ENCODE measurements around the gene CAPZA1.

The CAPZA1 gene

GRCh38 chr1:112603012-112603411, 16.6 kb upstream of the CAPZA1 start:
- ChIA-PET POLR2A (no interaction called here), CTCF (no interaction called here)
- H3K4me3 ChIP-seq (ENCODE audit: low read depth, low read length): no peak overlapping the region
- TF ChIP-seq SETDB1 (IDR thresholded peaks at IDR 0.05; ENCODE audit: insufficient read length, low read length) (no peak), ZNF658 (tag by site-specific recombination; IDR thresholded peaks at IDR 0.05) (no peak), GLI2 (tag by site-specific recombination; IDR thresholded peaks at IDR 0.05; ENCODE audit: borderline replicate concordance, low read depth) (no peak), ZNF558 (tag by site-specific recombination; IDR thresholded peaks at IDR 0.05) (no peak), ZNF654 (tag by site-specific recombination; IDR thresholded peaks at IDR 0.05; ENCODE audit: low read depth) (no peak), BCL11A (tag by site-specific recombination; IDR thresholded peaks at IDR 0.05; ENCODE audit: low read depth) (no peak), MZF1 (tag by site-specific recombination; IDR thresholded peaks at IDR 0.05; ENCODE audit: borderline replicate concordance) (no peak), ZSCAN16 (tag by site-specific recombination; IDR thresholded peaks at IDR 0.05) (no peak), KLF7 (tag by site-specific recombination; IDR thresholded peaks at IDR 0.05; ENCODE audit: borderline replicate concordance) (no peak), ZNF660 (tag by site-specific recombination; IDR thresholded peaks at IDR 0.05) (no peak), OVOL3 (tag by site-specific recombination; IDR thresholded peaks at IDR 0.05) (no peak)
- TF ChIP-seq, protein P1, sequence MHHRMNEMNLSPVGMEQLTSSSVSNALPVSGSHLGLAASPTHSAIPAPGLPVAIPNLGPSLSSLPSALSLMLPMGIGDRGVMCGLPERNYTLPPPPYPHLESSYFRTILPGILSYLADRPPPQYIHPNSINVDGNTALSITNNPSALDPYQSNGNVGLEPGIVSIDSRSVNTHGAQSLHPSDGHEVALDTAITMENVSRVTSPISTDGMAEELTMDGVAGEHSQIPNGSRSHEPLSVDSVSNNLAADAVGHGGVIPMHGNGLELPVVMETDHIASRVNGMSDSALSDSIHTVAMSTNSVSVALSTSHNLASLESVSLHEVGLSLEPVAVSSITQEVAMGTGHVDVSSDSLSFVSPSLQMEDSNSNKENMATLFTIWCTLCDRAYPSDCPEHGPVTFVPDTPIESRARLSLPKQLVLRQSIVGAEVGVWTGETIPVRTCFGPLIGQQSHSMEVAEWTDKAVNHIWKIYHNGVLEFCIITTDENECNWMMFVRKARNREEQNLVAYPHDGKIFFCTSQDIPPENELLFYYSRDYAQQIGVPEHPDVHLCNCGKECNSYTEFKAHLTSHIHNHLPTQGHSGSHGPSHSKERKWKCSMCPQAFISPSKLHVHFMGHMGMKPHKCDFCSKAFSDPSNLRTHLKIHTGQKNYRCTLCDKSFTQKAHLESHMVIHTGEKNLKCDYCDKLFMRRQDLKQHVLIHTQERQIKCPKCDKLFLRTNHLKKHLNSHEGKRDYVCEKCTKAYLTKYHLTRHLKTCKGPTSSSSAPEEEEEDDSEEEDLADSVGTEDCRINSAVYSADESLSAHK (tag by site-specific recombination; IDR thresholded peaks at IDR 0.05): no peak
- TF ChIP-seq, protein P2, sequence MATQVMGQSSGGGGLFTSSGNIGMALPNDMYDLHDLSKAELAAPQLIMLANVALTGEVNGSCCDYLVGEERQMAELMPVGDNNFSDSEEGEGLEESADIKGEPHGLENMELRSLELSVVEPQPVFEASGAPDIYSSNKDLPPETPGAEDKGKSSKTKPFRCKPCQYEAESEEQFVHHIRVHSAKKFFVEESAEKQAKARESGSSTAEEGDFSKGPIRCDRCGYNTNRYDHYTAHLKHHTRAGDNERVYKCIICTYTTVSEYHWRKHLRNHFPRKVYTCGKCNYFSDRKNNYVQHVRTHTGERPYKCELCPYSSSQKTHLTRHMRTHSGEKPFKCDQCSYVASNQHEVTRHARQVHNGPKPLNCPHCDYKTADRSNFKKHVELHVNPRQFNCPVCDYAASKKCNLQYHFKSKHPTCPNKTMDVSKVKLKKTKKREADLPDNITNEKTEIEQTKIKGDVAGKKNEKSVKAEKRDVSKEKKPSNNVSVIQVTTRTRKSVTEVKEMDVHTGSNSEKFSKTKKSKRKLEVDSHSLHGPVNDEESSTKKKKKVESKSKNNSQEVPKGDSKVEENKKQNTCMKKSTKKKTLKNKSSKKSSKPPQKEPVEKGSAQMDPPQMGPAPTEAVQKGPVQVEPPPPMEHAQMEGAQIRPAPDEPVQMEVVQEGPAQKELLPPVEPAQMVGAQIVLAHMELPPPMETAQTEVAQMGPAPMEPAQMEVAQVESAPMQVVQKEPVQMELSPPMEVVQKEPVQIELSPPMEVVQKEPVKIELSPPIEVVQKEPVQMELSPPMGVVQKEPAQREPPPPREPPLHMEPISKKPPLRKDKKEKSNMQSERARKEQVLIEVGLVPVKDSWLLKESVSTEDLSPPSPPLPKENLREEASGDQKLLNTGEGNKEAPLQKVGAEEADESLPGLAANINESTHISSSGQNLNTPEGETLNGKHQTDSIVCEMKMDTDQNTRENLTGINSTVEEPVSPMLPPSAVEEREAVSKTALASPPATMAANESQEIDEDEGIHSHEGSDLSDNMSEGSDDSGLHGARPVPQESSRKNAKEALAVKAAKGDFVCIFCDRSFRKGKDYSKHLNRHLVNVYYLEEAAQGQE (tag by site-specific recombination; IDR thresholded peaks at IDR 0.05): no peak
- no peaks in the 10 kb centered on the region for H3K9me3 ChIP-seq (ENCODE audit: control insufficient read depth, insufficient read depth, low read depth, low read length)
- no peak overlapping the region for H3K27ac ChIP-seq (ENCODE audit: extremely low read depth, low read depth, low read length)
- no peaks in the 10 kb centered on the region for H3K4me1 ChIP-seq (ENCODE audit: control insufficient read depth, insufficient read depth, low read length)
- peaks cover 19 to 62% of the 10 kb centered on the region in 2 experiments; a peak in 2 of 3 replicates for H3K36me3 ChIP-seq (ENCODE audit: control insufficient read depth in 2 of 2, insufficient read depth in 1 of 2, low read length in 2 of 2)

GRCh38 chr1:112603541-112603940, 16.1 kb upstream of the CAPZA1 start:
- Histone ChIP-seq H3K27ac (ENCODE audit: extremely low read depth, low read depth, low read length) (no peak overlapping the region), H3K36me3 (ENCODE audit: control insufficient read depth in 2 of 2, insufficient read depth in 1 of 2, low read length in 2 of 2) (peaks cover 24 to 67% of the 10 kb centered on the region in 2 experiments; a peak in 2 of 3 replicates), H3K4me1 (ENCODE audit: control insufficient read depth, insufficient read depth, low read length) (no peaks in the 10 kb centered on the region), H3K9me3 (ENCODE audit: control insufficient read depth, insufficient read depth, low read depth, low read length) (no peaks in the 10 kb centered on the region), H3K4me3 (ENCODE audit: low read depth, low read length) (no peak overlapping the region)
- ChIA-PET CTCF (no interaction called here), POLR2A (no interaction called here)
- TF ChIP-seq ZNF391 (tag by site-specific recombination; IDR thresholded peaks at IDR 0.05; ENCODE audit: borderline replicate concordance, low read depth) (no peak), SALL2 (tag by site-specific recombination; IDR thresholded peaks at IDR 0.05; ENCODE audit: borderline replicate concordance) (no peak), ZNF558 (tag by site-specific recombination; IDR thresholded peaks at IDR 0.05) (no peak)

DNA sequence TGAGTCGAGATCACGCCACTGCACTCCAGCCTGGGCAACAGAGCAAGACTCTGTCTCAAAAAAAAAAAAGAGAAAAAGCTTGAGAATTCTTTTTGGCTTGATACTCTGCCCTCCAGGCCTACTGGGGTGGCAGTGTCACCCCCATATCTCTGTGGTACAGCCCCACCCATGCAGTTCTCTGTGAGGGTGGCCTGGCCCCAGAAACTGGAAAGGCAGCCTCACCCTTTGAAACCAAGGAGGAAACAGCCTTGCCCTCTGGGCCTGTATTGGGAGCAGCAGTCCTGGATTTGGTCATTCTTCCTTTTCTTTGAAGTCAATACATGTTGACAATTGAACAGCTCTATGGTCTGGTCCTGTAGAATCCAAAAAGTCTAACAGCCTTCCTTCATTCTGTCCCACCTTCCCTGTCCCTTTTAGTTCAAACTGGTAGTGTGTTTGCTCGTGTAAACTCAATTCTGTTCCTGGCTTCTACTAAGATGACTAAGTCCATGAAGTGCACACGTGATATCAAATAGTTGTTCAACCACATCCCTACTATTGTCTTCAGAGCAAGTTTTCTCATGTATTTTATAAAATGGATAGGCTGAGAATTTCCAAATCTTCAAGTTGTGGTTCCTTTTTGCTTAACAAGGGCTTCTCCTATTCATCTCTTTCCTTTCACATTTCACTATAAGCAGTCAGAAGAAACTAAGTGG, 13.9 kb upstream of the CAPZA1 start:
- Histone ChIP-seq H3K4me1 (ENCODE audit: control insufficient read depth, insufficient read depth, low read length) (no peaks in the 10 kb centered on the region), H3K27ac (ENCODE audit: extremely low read depth, low read depth, low read length) (no peak overlapping the region), H3K9me3 (ENCODE audit: control insufficient read depth, insufficient read depth, low read depth, low read length) (no peaks in the 10 kb centered on the region), H3K36me3 (ENCODE audit: control insufficient read depth in 2 of 2, insufficient read depth in 1 of 2, low read length in 2 of 2) (peaks cover 36 to 74% of the 10 kb centered on the region in 2 experiments), H3K4me3 (ENCODE audit: low read depth, low read length) (no peak overlapping the region)
- TF ChIP-seq ZNF426 (tag by site-specific recombination; IDR thresholded peaks at IDR 0.05): no peak
- TF ChIP-seq CTCF (tag by site-specific recombination; IDR thresholded peaks at IDR 0.05): no peak
- no peak for TF ChIP-seq ZNF354C (tag by site-specific recombination; IDR thresholded peaks at IDR 0.05; ENCODE audit: borderline replicate concordance, low read depth)
- no peak for TF ChIP-seq ZNF629 (tag by site-specific recombination; IDR thresholded peaks at IDR 0.05)
- CTCF ChIA-PET: interaction anchor here (0.5 to 1.0 kb wide), 2 partner anchors 12 to 104 kb away, joined by 3 read pairs; no protein-coding TSS in a partner anchor
- POLR2A ChIA-PET: no interaction called here

Data from HEK293 (cell line).